HG02798 (cell line): ENCODE measurements around the gene RGS14.
"Not testable (repeated sequence)": the region's sequence is repeated elsewhere in the genome, so short reads cannot be mapped to it uniquely, and the experiment has no call there.

Experiments
- ATAC-seq: cut with Tn5 transposase; IDR thresholded peaks from one replicate; pipeline ENCODE4 v1.9.1; 2021; ENCODE audit warnings: mild to moderate bottlenecking; ENCODE audit not compliant: unreplicated experiment, poor library complexity

The RGS14 gene

GRCh38 chr5:177327539-177328522 lies 29.9 kb upstream of the RGS14 start:
- no peak for ATAC-seq

DNA sequence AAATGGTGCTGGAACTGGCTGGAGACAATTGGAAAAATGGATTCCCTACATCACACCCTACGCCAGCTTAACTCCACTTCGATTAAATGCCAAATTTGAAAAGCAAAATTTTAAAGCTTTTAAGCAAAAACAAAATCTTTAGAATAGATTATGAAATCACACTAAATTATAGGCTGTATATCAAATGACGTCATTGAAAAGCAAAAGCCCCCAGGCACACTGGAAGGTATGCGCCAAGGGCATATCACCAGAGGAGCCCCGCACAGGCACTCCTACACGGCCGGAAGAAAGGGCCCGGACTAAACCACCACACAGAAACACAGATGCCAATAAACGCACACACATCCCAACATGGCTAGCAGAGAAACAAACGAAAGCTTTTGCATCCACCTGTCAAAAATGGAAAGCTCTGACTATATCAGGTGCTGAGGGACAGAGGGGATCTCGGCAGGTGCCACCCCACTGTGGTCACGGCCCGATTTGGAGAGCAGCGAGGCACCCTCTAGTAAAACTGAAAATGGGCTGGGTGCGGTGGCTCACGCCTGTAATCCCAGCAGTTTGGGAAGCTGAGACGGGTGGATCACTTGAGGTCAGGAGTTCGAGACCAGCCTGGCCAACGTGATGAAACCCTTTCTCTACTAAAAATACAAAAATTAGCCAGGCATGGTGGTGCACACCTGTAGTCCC lies 29.0 kb upstream of the RGS14 start:
- no peak for ATAC-seq

DNA sequence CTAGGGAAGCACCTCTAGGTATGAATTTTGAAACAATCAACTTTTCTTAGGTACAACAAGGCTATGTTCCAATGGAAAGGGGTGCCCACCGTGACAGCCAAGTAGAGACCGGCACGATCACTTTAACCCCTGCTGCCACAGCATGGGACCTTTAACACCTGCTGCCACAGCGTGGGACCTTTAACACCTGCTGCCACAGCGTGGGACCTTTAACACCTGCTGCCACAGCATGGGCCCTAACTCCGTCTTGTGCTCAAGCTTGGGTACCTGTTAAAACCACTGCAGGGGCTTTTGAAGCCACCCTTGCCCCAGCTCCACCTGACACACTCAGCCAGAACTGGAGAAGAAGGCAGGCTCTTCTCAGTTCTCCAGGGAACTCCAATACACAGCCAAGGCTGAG lies 27.8 kb upstream of the RGS14 start:
- no peak for ATAC-seq

DNA sequence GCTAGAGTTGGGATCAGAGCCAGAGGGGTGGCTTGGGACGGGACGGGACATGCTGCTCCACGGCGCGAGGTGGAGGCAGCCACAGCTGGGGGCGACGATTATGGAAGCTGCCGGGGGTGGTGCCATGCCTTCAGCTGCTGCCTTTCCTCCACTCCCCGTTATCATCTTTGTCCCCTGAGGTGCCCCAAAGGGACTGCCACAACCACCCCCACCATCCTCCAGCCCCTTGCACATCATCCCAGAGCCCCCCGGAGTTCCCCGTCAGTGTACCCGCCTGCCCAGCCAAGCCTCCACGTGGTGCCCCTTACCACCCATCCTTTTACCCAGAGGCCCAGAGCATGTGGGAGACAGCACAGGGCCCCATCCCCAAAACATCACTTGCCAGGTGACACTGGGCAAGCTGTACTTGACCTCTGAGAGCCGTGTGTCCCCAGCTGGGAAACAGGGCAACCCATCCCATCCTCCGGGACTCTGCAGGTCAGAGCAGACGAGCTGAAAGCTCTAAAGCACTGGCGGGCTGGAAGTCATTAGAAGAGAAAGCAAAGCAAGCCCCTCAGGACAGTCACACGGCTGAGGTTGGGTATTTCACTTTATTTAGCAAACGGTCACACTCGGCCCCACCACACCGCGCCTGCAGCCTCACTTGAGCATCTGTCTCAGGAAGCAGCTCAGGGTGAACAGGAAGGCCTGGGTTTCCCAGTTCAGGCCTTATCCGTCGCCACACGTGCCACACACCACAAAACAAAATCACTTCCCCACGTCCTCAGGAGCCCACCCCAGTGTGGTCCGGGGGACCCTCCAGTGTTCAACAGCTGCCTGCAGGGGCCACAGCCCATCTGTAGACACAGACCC lies 26.5 kb upstream of the RGS14 start:
- ATAC-seq: no peak

- ATAC-seq: no peak
Observed at GRCh38 chr5:177332031-177332895, 25.5 kb upstream of the RGS14 start.

GRCh38 chr5:177332896-177333260 lies 24.8 kb upstream of the RGS14 start:
- ATAC-seq: no peak

DNA sequence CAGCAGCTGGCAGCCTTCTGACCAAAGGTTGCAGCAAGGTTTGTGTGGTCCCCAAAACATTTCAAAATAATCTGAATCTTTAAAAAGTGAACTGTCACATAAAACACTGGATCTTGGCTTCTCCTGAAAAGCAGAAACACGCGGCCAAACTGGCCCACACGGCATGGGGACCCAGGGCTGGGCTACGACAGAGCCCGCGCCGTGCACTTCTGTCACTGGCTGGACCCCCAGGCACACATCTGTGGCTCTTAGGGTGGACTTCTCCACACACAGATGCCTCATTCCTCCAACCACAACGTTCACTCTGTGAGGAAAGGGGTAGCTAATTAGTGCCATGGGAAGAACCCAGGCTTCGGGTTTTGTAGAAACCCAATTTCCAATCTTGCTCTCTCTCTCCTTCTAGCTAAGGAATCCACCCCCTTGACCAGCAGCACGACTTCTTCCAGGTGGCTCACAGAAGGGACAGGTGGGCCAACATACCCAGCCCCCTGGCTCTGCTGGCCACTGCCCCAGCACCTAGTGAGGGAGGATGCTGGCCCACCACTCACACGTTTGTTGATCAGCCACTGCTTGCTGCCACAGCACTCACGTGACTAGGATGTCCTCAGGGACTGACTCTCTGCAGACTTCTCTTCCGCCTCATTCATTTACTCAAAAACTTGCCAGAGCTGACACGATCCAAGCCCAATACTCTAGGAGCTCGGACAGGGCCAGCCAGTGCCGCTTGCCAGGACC lies 24.1 kb upstream of the RGS14 start:
- no peak for ATAC-seq

DNA sequence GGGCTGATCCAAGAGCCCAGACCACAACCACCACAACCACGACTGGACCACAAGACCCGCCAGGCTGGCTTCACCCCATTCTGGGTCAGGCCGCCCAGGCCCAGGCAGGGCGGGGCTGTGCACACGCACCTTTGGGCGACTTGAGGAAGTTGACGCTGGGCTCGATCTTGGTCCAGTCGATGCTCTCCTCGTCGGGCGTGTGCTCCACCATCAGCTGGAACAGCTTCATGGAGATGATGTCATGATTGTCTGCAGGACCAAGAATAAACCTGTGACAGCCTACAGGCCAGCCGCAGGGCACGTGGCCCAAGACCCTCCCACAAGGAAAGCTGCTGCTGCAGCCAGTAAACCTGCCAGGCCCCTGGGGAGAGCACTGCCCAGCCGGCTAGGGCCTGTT lies 23.6 kb upstream of the RGS14 start:
- no peak for ATAC-seq

- ATAC-seq: no peak
Observed at GRCh38 chr5:177334781-177335700, 22.7 kb upstream of the RGS14 start.

DNA sequence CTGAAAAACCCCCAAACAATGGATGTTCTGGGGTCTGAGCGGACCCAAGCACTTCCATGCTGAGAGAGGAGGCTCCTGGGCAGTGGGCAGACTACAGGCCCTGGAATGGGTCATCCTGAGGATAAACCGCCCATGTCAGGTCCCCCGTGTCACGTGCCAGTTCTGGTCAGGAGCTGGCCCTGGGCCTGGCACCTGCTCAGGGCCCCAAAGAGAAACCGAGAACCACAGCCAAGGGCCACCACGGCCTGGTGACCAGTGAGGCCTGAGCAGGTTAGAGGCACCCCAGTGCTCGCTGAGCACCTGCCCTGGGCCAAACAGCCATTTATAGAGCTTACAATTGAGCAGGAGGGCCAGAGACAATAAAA lies 22.0 kb upstream of the RGS14 start:
- ATAC-seq: no peak

DNA sequence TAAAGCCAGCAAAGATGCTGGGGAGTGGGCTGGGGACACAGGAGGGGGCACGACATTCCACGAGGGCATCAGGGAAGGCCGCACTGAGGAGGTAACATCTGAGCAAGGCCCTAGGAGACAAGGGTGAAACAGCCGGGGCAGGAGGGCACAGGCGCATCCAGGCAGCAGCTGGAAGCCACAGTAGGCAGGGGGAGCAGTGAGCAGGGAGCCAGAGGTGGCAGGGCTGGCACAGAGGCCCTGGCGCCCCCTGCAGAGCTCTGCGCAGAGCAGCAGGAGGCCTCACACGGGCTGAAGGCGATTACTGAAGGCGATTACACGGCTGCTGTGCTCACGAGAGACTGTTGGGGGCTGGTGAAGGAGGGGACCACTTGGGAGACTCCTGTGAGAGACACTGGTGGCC lies 21.6 kb upstream of the RGS14 start:
- ATAC-seq: no peak

DNA sequence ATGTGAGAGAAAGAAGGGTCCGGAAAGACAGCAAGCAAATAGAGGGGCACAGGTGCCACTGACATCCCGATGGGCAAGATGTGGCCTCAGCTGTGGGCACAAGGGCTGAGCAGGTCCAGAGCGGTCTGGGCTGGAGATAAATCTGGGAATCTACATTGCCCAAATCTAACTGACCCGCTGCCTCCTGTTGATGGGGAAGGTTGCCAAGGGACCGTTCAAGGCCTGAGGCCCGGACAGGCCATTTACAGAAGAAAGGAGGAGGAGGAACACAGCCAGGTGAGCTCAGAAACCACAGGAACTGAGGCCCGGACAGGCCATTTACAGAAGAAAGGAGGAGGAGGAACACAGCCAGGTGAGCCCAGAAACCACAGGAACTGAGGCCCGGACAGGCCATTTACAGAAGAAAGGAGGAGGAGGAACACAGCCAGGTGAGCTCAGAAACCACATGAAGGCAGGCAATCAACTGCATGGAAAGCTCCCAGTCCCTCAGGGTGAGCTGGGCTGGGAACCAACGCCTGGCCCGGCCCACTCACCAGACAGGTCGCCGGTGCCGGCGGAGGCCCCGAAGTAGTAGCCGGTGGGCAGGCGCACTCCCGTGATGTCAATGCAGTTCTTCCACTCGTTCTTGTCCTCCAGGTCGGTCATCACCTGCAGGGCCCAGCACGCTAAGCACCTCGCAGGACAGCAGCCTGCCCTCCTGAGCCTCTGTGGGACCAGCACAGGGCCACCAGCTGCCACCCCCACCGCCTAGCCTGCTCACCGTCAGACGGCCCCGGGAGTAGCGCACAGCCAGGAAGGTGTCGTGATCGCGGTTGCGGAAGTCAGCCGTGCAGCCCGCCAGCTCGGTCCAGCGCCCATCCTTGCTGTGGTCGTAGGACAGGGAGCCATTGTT lies 20.9 kb upstream of the RGS14 start:
- ATAC-seq: no peak

- no peak for ATAC-seq
Observed at GRCh38 chr5:177338251-177339106, 19.2 kb upstream of the RGS14 start.

DNA sequence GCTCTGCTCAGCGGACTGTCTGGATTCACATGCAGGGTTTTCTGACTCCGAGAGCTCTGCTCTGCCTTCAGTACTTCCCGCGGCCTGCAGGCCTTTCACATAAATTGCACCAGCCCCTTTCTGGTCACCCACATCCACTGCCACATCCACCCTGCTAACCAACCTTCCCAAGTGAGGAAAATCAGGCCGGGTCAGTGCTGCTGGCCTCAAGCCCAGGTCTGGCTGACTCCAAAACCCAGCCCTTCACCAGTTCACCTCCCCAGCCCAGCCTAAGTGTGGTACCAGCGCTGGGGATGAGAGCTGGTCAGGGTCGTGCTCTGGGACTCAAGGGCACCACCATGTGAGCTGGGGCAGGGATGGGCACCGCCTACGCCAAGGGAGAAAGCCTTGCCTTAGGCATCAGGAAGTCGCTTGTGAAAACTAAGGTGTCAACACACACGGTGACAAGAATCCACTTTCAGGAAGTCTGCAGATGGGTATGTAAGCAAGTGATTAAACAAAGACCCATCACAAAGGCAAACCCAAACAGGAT lies 18.6 kb upstream of the RGS14 start:
- no peak for ATAC-seq

- not testable (repeated sequence) for ATAC-seq
Observed at GRCh38 chr5:177343000-177343399, 14.7 kb upstream of the RGS14 start.

- ATAC-seq: no peak
Observed at GRCh38 chr5:177343777-177344176, 13.9 kb upstream of the RGS14 start.
